Endothelial cell of umbilical vein (primary cell): ENCODE data around the gene SMPX. TPM values are rescaled to one million over a fixed set of nuclear protein-coding genes. Genes with fewer than 3 reads are reported as not detected.

Experiments
- BruUV-seq: library from RNA; stranded (reverse); fragments of 400-500 nt; replicated peaks from 2 replicates; lab custom pipeline; 2021; lab: Mats Ljungman, UMichigan
- CTCF ChIA-PET: fragments of 300-600, 350-600 bp; sonication (Branson Sonifier 250); formaldehyde crosslinking; loops from one replicate; lab custom pipeline; 2021; ENCODE audit warnings: antibody characterized with exemption, inconsistent platforms; lab: Charles Lee
- POLR2A ChIA-PET: fragments of 300-600, 350-600 bp; sonication (Branson Sonifier 250); formaldehyde crosslinking; loops from one replicate; lab custom pipeline; 2021; ENCODE audit warnings: antibody characterized with exemption, inconsistent platforms; lab: Charles Lee
- DNase-seq: peaks from one replicate; pipeline ENCODE4 v3.0.0-alpha.2; 2011; ENCODE audit warnings: low read depth, low spot score
- FAIRE-seq: peaks from 2 replicates; lab custom pipeline; 2011; peaks lifted over from hg19 to GRCh38; lab: Jason Lieb, UNC
- H2AFZ ChIP-seq: 2 replicates; pipeline ENCODE4 v1.6.0; 2012; ENCODE audit warnings: low read depth, low read length, control low read depth, inconsistent platforms
- H3K27ac ChIP-seq: 2 replicates; pipeline ENCODE4 v1.5.1; 2011; ENCODE audit warnings: low read depth, mild to moderate bottlenecking, control low read depth, low read length, moderate library complexity; ENCODE audit not compliant: insufficient read depth
- H3K27me3 ChIP-seq, 2 experiments: 2 replicates each; pipeline versions ENCODE4 v1.6.0 to v1.6.1; 2011; ENCODE audit warnings: low read length in 2 of 2, mixed read lengths in 1 of 2; ENCODE audit not compliant: control insufficient read depth in 2 of 2, insufficient read depth in 2 of 2
- H3K36me3 ChIP-seq, 2 experiments: 2 replicates in 1 of 2; 3 replicates in 1 of 2; pipeline ENCODE4 v1.5.1; 2011; ENCODE audit warnings: low read length in 2 of 2, mild to moderate bottlenecking in 1 of 2, moderate library complexity in 1 of 2; ENCODE audit not compliant: control insufficient read depth in 2 of 2, insufficient read depth in 2 of 2; ENCODE audit errors: extremely low read depth in 1 of 2
- H3K4me1 ChIP-seq: 3 replicates; pipeline ENCODE4 v1.5.1; 2011; ENCODE audit warnings: mild to moderate bottlenecking, low read length; ENCODE audit not compliant: control insufficient read depth, insufficient read depth; ENCODE audit errors: extremely low read depth
- H3K4me2 ChIP-seq: 2 replicates; pipeline ENCODE4 v1.6.1; 2011; ENCODE audit warnings: low read length, control low read depth, mixed read lengths; ENCODE audit not compliant: insufficient read depth
- H3K4me3 ChIP-seq, 3 experiments: fragments of 200-600 bp in 1 of 3; sonication (generic), shearing (Covaris generic) in 1 of 3; replicated peaks in 1 of 3; 2 replicates each; pipeline ENCODE4 v1.5.1; 2011 to 2016; ENCODE audit warnings: control low read depth in 3 of 3, low read length in 3 of 3, mild to moderate bottlenecking in 2 of 3, inconsistent platforms in 1 of 3, low read depth in 1 of 3, moderate library complexity in 1 of 3; ENCODE audit not compliant: insufficient read depth in 1 of 3
- H3K79me2 ChIP-seq: 2 replicates; pipeline ENCODE4 v1.6.0; 2012; ENCODE audit warnings: low read length, inconsistent platforms; ENCODE audit not compliant: control insufficient read depth, insufficient read depth
- H3K9ac ChIP-seq: replicated peaks from 2 replicates; pipeline ENCODE3; 2011; ENCODE audit warnings: low read length, control low read depth; ENCODE audit not compliant: insufficient read depth; ENCODE audit errors: extremely low read depth
- H3K9me1 ChIP-seq: replicated peaks from 3 replicates; pipeline ENCODE4 v1.6.0; 2011; ENCODE audit warnings: mild to moderate bottlenecking, low read length; ENCODE audit not compliant: control insufficient read depth, insufficient read depth; ENCODE audit errors: extremely low read depth
- H3K9me3 ChIP-seq: replicated peaks from 2 replicates; pipeline ENCODE4 v1.5.1; 2012; ENCODE audit warnings: low read length, inconsistent platforms; ENCODE audit not compliant: control insufficient read depth, insufficient read depth
- H4K20me1 ChIP-seq: replicated peaks from 2 replicates; pipeline ENCODE3; 2011; ENCODE audit warnings: mild to moderate bottlenecking, low read length; ENCODE audit not compliant: control insufficient read depth, insufficient read depth; ENCODE audit errors: extremely low read depth
- EZH2 ChIP-seq: IDR thresholded peaks from 2 replicates; pipeline ENCODE4 v1.6.1; 2012; ENCODE audit warnings: borderline replicate concordance, low read depth, mild to moderate bottlenecking, moderate library complexity, low read length, inconsistent platforms; ENCODE audit not compliant: severe bottlenecking
- FOS ChIP-seq: IDR thresholded peaks from 2 replicates; pipeline ENCODE4 v1.6.1; 2011; ENCODE audit warnings: mild to moderate bottlenecking, low read length, moderate library complexity, borderline replicate concordance; ENCODE audit not compliant: insufficient read depth
- GATA2 ChIP-seq: IDR thresholded peaks from 2 replicates; pipeline ENCODE4 v1.7.0; 2011; ENCODE audit warnings: low read depth, mild to moderate bottlenecking, moderate library complexity, mixed read lengths, low read length; ENCODE audit not compliant: insufficient read length, insufficient read depth
- JUN ChIP-seq: IDR thresholded peaks from 2 replicates; pipeline ENCODE4 v1.6.1; 2011; ENCODE audit warnings: borderline replicate concordance, low read depth; ENCODE audit not compliant: insufficient read length, insufficient read depth
- MYC ChIP-seq: IDR thresholded peaks from one replicate; pipeline ENCODE4 v1.6.1; 2011; ENCODE audit warnings: mild to moderate bottlenecking, low read depth, low read length
- POLR2A ChIP-seq: IDR thresholded peaks from 2 replicates; pipeline ENCODE4 v1.6.1; 2012; ENCODE audit warnings: low read depth, mild to moderate bottlenecking, control low read depth, low read length
- POLR2AphosphoS5 ChIP-seq: IDR thresholded peaks from 2 replicates; pipeline ENCODE4 v1.6.1; 2012; ENCODE audit warnings: low read depth, mild to moderate bottlenecking, control low read depth, low read length, moderate library complexity; ENCODE audit not compliant: insufficient read depth
- dilution Hi-C: fragments of 300-500 bp; cut with MboI; formaldehyde crosslinking; loops from one replicate; pipeline ENCODE4 v1.15.0; 2019; ENCODE audit warnings: low sequenced_read_pairs; ENCODE audit not compliant: extremely low pct_ligation_motif_present
- intact Hi-C: fragments of 100-400 bp; cut with micrococcal nuclease; formaldehyde crosslinking; loops from one replicate; pipeline ENCODE4 v1.10.0; 2022
- polyA plus RNA-seq, 4 experiments: library from polyadenylated mRNA; depleted of rRNA in 3 of 4; stranded (reverse) in 3 of 4; unstranded in 1 of 4; fragments of >200 nt; gene quantifications; 2 replicates each; pipeline versions ENCODE4 v1.2.1 to v1.2.3, GENCODE V29; 2011 to 2012; ENCODE audit warnings: missing spikeins in 1 of 4
- total RNA-seq: library from RNA; stranded (reverse); gene quantifications from 2 replicates; pipeline ENCODE4 v1.2.3, GENCODE V29; 2021
- TF ChIP-seq, protein P1 (sequence below): IDR thresholded peaks from 2 replicates; pipeline ENCODE4 v1.6.1; 2011; ENCODE audit not compliant: insufficient read depth, insufficient read length
- TF ChIP-seq, protein P2 (sequence below), 2 donors: IDR thresholded peaks; 1 replicate in 1 of 2; 2 replicates in 1 of 2; pipeline ENCODE4 v1.5.1; 2011; ENCODE audit warnings: low read length in 2 of 2, mild to moderate bottlenecking in 2 of 2, moderate library complexity in 2 of 2, control low read depth in 1 of 2, inconsistent platforms in 1 of 2, low read depth in 1 of 2; ENCODE audit not compliant: insufficient read depth in 1 of 2; ENCODE audit errors: extremely low read depth in 1 of 2

The SMPX gene
- total and polyA plus RNA-seq, 2 donors (not counting 3 experiments of a cell fraction or from before 2014, with no cell fraction given), result not detected

DNA sequence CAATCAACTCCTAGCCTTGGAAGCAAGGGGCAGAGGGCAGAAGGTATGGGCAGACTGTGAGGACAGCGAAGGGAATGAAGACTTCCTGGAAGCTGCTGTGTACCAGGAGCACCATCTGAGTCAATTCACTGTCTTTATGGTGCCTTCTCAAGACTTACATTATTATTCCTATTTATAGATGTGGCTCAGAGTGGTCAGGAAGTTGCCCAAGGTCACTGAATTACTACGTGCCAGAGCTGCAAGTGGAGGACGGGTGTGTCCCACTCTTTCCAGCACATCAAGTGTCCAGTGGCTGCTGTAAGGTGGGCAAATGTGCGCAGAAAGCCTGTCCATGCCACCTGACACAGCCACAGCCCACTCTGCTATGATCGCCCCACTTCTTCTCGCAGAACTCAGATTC, 32.0 kb downstream of the SMPX start:
- Histone ChIP-seq H3K9ac (no peak overlapping the region), H3K4me3 (no peak overlapping the region), H3K4me1 (no peaks in the 10 kb centered on the region), H2AFZ (no peak overlapping the region), H3K4me2 (no peak overlapping the region), H3K27me3 (no peaks in the 10 kb centered on the region), H3K27ac (no peak overlapping the region), H4K20me1 (no peaks in the 10 kb centered on the region), H3K9me1 (no peaks in the 10 kb centered on the region), H3K79me2 (no peaks in the 10 kb centered on the region), H3K9me3 (no peaks in the 10 kb centered on the region), H3K36me3 (no peaks in the 10 kb centered on the region)
- intact Hi-C loops, result loop anchor here (1.0 kb wide), 1 partner anchor 1196 kb away; no protein-coding TSS in a partner anchor
- FAIRE-seq (no peak), DNase-seq (no peak)
- CTCF ChIA-PET, result interaction anchor here (0.8 to 2.3 kb wide), 5 partner anchors 246 to 1473 kb away, joined by 3 to 93 read pairs (median 3); no protein-coding TSS in a partner anchor
- POLR2A ChIA-PET, result no interaction called here
- TF ChIP-seq POLR2AphosphoS5, result no peak
- TF ChIP-seq GATA2, result no peak
- TF ChIP-seq, protein P1, sequence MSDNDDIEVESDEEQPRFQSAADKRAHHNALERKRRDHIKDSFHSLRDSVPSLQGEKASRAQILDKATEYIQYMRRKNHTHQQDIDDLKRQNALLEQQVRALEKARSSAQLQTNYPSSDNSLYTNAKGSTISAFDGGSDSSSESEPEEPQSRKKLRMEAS, result no peak
- TF ChIP-seq POLR2A, result no peak
- TF ChIP-seq, protein P2, sequence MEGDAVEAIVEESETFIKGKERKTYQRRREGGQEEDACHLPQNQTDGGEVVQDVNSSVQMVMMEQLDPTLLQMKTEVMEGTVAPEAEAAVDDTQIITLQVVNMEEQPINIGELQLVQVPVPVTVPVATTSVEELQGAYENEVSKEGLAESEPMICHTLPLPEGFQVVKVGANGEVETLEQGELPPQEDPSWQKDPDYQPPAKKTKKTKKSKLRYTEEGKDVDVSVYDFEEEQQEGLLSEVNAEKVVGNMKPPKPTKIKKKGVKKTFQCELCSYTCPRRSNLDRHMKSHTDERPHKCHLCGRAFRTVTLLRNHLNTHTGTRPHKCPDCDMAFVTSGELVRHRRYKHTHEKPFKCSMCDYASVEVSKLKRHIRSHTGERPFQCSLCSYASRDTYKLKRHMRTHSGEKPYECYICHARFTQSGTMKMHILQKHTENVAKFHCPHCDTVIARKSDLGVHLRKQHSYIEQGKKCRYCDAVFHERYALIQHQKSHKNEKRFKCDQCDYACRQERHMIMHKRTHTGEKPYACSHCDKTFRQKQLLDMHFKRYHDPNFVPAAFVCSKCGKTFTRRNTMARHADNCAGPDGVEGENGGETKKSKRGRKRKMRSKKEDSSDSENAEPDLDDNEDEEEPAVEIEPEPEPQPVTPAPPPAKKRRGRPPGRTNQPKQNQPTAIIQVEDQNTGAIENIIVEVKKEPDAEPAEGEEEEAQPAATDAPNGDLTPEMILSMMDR (IDR thresholded peaks at IDR 0.05; ENCODE audit: extremely low read depth in 1 of 2, insufficient read depth in 1 of 2, low read depth in 1 of 2, low read length in 2 of 2), result no peak
- no peak for TF ChIP-seq MYC
- no peak for TF ChIP-seq EZH2
- no peak for TF ChIP-seq FOS
- no peak for TF ChIP-seq JUN
- no TSS peak for BruUV-seq
- dilution Hi-C loops, result no loop called here
